DND-41 (cell line): ENCODE measurements around the gene C1orf105.

Source experiments
- ATAC-seq: fragments of 200-7000 bp; cut with Tn5 transposase; 3 replicates; pipeline ENCODE4 v1.9.1; 2021; ENCODE audit warnings: low read depth; ENCODE audit not compliant: insufficient read depth
- DNase-seq: peaks from one replicate; pipeline ENCODE4 v3.0.0-alpha.2; 2020
- H2AFZ ChIP-seq: 2 replicates; pipeline ENCODE4 v1.6.0; 2012; ENCODE audit warnings: low read depth, low read length
- H3K27ac ChIP-seq: 2 replicates; pipeline ENCODE4 v1.5.1; 2012; ENCODE audit warnings: low read length, inconsistent platforms
- H3K27me3 ChIP-seq: fragments of 200-600 bp; sonication (generic); 2 replicates; pipeline ENCODE4 v1.6.0; 2012; ENCODE audit warnings: low read length, mild to moderate bottlenecking, inconsistent platforms; ENCODE audit not compliant: insufficient read depth, poor library complexity
- H3K36me3 ChIP-seq: 2 replicates; pipeline ENCODE4 v1.5.1; 2012; ENCODE audit warnings: low read length, inconsistent platforms; ENCODE audit not compliant: insufficient read depth
- H3K4me1 ChIP-seq: 2 replicates; pipeline ENCODE4 v1.5.1; 2012; ENCODE audit warnings: mild to moderate bottlenecking, low read length; ENCODE audit not compliant: insufficient read depth
- H3K4me2 ChIP-seq: 2 replicates; pipeline ENCODE4 v1.6.0; 2012; ENCODE audit warnings: mild to moderate bottlenecking, moderate library complexity, low read length, inconsistent platforms; ENCODE audit not compliant: insufficient read depth
- H3K4me3 ChIP-seq, 2 experiments: fragments of 200-600 bp in 1 of 2; shearing (Covaris generic) in 1 of 2; 2 replicates each; pipeline ENCODE4 v1.5.1; 2012 to 2016; ENCODE audit warnings: inconsistent platforms in 2 of 2, low read length in 2 of 2, mild to moderate bottlenecking in 2 of 2, low read depth in 1 of 2, moderate library complexity in 1 of 2
- H3K79me2 ChIP-seq: 2 replicates; pipeline ENCODE4 v1.6.0; 2012; ENCODE audit warnings: low read length, inconsistent platforms; ENCODE audit not compliant: insufficient read depth
- H3K9ac ChIP-seq: 2 replicates; pipeline ENCODE4 v1.6.0; 2012; ENCODE audit warnings: low read depth, mild to moderate bottlenecking, inconsistent platforms, low read length, moderate library complexity
- H3K9me3 ChIP-seq: 2 replicates; pipeline ENCODE4 v1.5.1; 2012; ENCODE audit warnings: low read length, moderate library complexity, mild to moderate bottlenecking, inconsistent platforms; ENCODE audit not compliant: insufficient read depth, severe bottlenecking
- H4K20me1 ChIP-seq: 2 replicates; pipeline ENCODE4 v1.6.0; 2012; ENCODE audit warnings: low read length; ENCODE audit not compliant: insufficient read depth
- EZH2 ChIP-seq: IDR thresholded peaks from 3 replicates; pipeline ENCODE4 v1.6.1; 2012; ENCODE audit warnings: borderline replicate concordance, low read depth, mild to moderate bottlenecking, moderate library complexity, low read length, inconsistent platforms; ENCODE audit not compliant: severe bottlenecking
- TF ChIP-seq, protein P1 (sequence below): IDR thresholded peaks from 2 replicates; pipeline ENCODE4 v1.5.1; 2012; ENCODE audit warnings: borderline replicate concordance, low read length, moderate library complexity, mild to moderate bottlenecking; ENCODE audit not compliant: poor library complexity, severe bottlenecking; ENCODE audit errors: extremely low read depth

Gene C1orf105

DNA sequence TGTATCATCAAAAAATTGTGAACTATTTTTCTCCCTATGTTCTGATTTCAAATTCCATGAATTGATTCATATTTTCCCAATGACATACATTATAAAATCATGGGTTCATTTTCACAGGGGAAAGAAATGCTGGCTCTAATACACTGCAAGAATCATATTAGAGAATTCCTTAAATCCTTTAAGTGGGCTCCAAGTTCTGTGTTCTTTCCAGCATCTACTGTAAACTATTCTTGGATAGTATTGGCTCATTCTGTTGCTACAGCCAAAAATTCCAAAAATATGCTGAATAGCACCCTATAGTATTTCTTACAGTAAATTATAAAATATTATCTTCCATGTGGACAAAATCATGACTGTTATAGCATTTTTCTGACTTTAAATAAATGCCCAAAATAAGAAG, 19.0 kb upstream of the C1orf105 start:
- no peaks in the 10 kb centered on the region for H3K4me1 ChIP-seq
- no peak overlapping the region for H3K9ac ChIP-seq
- TF ChIP-seq EZH2: no peak
- TF ChIP-seq, protein P1, sequence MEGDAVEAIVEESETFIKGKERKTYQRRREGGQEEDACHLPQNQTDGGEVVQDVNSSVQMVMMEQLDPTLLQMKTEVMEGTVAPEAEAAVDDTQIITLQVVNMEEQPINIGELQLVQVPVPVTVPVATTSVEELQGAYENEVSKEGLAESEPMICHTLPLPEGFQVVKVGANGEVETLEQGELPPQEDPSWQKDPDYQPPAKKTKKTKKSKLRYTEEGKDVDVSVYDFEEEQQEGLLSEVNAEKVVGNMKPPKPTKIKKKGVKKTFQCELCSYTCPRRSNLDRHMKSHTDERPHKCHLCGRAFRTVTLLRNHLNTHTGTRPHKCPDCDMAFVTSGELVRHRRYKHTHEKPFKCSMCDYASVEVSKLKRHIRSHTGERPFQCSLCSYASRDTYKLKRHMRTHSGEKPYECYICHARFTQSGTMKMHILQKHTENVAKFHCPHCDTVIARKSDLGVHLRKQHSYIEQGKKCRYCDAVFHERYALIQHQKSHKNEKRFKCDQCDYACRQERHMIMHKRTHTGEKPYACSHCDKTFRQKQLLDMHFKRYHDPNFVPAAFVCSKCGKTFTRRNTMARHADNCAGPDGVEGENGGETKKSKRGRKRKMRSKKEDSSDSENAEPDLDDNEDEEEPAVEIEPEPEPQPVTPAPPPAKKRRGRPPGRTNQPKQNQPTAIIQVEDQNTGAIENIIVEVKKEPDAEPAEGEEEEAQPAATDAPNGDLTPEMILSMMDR: no peak
- no peaks in the 10 kb centered on the region for H3K27me3 ChIP-seq
- ATAC-seq (no peak), DNase-seq (no peak)
- H3K27ac ChIP-seq: no peak overlapping the region
- H4K20me1 ChIP-seq: no peaks in the 10 kb centered on the region
- no peak overlapping the region for H2AFZ ChIP-seq
- H3K9me3 ChIP-seq: no peaks in the 10 kb centered on the region
- no peak overlapping the region for H3K4me2 ChIP-seq
- no peaks in the 10 kb centered on the region for H3K79me2 ChIP-seq
- no peaks in the 10 kb centered on the region for H3K36me3 ChIP-seq
- H3K4me3 ChIP-seq: no peak overlapping the region

- Histone ChIP-seq H3K4me3 (no peak overlapping the region), H3K4me2 (no peak overlapping the region), H3K27me3 (no peaks in the 10 kb centered on the region), H3K79me2 (no peaks in the 10 kb centered on the region), H3K9ac (no peak overlapping the region), H3K9me3 (no peaks in the 10 kb centered on the region), H4K20me1 (no peaks in the 10 kb centered on the region), H3K27ac (no peak overlapping the region), H2AFZ (no peak overlapping the region), H3K4me1 (no peaks in the 10 kb centered on the region), H3K36me3 (no peaks in the 10 kb centered on the region)
- DNase-seq (no peak), ATAC-seq (no peak)
- no peak for TF ChIP-seq EZH2
- TF ChIP-seq, protein P1: peak; percentile 37
These were observed 18.6 kb upstream of the C1orf105 start for GRCh38 chr1:172401892-172402291.

DNA sequence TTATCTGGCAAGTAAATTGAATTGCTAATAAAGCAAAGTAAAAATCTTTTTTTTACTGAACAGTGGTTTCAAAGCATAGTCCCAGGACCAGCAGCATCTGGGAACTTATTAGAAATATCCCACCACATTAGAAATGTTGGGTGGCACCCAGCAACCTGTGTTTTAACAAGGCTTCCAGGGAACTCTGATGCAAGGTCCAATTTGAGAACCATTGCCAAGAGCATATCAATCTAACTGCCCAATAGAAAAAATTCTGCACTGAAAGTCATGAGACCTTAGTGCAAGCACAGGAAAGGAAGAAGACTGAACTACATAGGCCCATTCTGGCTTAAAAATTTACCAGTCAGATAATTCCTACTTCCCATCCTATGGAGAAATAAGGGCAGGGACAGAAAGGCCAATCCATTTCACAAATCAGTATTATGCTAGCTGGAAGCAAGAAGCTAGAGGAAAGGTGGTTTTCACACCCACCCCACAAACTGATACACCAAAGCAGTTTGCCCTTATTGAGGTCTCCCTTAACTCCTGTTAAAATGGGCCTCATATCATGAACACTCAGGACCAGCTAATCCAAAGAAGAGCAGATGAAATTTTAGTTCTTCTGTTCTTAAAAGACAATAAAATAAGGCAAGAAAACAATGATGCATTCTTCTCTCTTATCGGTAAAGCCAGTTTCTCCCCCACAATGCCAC, 17.5 kb upstream of the C1orf105 start:
- Histone ChIP-seq H3K4me2 (no peak overlapping the region), H3K4me1 (no peaks in the 10 kb centered on the region), H2AFZ (no peak overlapping the region), H3K27me3 (no peaks in the 10 kb centered on the region), H3K4me3 (no peak overlapping the region), H3K9ac (no peak overlapping the region), H3K27ac (no peak overlapping the region), H3K9me3 (no peaks in the 10 kb centered on the region), H4K20me1 (no peaks in the 10 kb centered on the region), H3K36me3 (no peaks in the 10 kb centered on the region), H3K79me2 (no peaks in the 10 kb centered on the region)
- ATAC-seq (no peak), DNase-seq (no peak)
- TF ChIP-seq, protein P1: no peak
- no peak for TF ChIP-seq EZH2
